NCI-H446 (cell line): Measurements from ENCODE around the gene TMEM138.

Experiments
- DNase-seq, 2 experiments: peaks; one replicate each; lab custom pipeline; 2025; lab: John Stamatoyannopoulos, UW

The TMEM138 gene

DNA sequence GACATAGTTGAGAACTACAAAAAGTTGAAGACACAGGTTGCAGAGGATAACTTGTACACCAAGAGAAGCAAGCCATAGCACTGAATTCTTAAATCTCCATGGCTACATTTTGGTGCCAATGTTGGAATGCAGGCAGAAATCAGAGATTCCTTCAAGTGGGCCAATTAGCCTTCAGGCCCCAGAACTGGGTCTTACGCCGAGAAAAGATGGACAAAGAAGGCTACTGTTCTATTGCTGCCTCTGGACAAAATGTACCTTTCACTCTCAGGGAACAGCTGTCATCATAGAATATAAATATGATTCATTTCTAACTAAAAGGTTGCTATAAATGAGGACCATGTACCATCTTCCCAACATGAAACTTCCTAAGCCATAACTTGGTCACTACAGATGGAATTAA, 43.9 kb downstream of the TMEM138 start:
- no peak for DNase-seq

DNA sequence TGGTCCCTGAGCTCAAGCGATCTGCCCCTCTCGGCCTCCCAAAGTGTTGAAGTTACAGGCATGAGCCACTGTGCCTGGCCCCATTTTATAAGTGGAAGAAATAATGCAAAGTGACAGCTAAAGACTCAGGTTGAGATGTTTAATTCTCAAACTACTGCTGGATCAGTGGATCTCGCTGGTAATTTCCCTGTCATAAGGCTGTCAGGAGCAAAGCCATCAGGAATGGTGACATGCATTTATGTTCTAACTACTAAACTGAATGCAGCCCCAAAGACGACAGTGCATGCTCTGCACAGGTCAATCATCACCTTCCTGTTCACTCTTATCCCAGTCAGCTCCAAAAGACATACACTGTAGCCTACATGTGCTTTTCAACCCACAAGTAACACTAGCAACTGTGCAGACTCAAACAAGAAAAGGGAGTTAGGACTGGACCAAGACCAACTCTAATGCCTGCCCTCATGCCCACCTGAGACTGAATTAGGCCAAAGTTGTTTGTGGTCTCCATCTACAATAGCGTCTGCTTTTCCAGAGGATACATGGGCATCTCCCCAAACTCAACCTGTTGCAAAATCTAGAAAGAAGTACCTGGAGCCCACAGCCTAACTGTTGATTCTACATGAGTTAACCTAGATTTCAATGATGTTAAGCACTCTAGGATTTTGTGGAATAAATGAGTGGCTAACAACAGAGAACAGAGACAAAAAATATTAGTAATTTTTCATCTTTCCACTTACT, 45.0 kb downstream of the TMEM138 start:
- DNase-seq = no peak

DNA sequence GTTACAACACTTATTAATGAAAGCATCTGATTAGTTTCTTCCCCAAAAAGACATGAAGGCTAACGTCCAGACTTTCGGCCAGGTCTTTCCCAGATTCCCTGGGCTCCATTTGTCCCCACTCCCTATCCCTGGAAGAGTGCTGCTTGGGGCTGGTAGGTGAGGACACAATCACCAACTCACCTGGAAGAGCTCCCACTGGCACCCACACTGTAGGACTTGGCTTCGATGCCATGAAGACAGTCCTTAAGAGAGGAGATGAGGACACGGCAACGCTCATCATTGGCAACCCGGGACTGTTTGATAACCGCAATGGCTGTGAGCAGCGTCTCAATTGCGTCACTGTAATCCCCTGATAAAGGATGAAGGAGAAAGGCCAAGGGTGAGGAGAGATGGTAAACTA, 49.4 kb downstream of the TMEM138 start:
- no peak for DNase-seq

DNA sequence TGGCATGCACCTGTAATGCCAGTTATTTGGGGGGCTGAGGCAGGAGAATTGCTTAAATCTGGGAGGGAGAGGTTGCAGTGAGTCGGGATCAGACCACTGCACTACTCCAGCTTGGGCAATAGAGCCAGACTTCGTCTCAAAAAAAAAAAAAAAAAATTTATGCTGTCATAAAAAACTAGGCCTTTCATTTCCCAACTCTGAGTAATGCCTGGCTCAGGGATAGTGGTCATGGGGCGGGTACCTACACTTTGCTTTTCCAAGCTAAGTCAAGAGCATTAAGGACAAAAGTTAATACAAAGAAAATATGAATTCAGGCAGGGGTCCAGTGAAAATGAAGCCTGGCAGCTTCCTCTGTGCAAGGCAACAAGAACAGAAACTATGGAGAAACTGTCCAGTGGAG, 51.3 kb downstream of the TMEM138 start:
- no peak for DNase-seq

DNA sequence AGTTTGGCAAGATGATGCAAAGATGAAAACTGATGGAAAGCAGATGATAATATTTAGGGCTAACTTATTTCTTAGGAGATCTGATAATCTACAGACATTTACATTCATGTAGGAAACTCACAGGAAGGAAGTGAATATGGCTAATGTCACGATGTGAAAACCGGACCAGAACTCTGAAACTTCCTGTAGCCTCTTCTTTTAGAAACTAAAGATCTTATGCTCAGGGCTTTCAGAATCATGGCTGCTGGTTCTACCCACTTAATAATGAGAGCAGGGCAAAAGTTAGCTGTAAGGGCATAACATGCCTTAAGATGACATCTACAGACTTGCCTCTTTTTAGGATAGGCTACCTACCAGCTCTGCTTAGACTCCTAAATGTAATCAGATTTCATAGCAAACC, 52.4 kb downstream of the TMEM138 start:
- no peak for DNase-seq

DNA sequence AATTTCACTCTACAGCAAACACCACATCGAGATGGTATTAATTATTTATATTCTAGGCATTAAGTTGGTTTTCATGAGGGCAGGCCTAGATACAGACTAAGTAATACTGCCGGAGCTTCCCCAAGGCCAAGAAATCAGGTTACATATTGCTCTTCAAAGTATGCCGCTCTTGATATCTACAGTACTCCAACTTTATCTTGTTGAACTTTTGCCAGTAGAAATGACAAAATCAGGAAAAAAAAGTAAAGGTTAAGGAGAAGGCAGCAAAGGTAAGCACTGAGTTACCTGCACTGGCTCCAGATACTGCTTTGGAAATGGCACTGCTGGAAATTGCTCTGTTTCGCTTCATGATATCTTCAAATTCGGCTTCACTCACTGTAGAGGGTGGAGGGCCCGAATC, 53.2 kb downstream of the TMEM138 start:
- DNase-seq = no peak

DNA sequence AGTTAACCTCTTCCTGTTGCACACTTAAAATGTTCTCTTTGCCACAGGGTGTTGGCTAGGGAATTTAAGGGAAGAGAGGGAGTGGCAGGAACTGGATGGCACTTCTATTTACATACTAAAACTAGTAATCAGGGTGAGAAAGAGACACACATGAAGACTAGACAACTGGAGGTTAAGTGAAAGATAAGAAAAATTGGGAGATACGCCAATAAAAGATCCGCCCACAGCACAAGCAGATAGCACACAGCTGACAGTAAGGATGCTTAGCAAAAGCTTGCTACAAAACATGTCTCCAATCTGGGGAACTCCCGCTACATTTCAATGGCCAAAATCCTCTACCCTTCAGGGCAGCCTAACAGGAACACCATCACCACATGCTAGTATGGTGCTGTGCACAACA, 54.8 kb downstream of the TMEM138 start:
- DNase-seq = no peak

DNA sequence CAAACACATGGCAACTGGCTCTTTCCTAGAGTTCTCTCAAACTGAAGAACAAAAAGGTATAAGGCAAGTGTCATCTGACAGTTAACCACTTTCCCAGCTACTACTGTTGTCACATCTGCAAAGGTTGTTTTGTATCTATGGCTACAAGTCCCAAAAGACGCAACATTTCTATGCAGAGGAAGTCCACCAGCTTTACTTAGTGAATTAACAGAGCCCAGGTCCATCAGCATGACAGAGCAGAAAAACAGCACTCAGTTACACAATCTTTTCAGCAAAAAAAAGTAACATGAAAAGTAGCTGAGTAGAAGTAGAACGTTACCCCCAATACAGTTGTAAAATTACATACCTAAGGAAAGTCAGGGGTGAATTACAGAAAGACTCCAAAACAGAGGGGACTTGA, 55.5 kb downstream of the TMEM138 start:
- no peak for DNase-seq

DNA sequence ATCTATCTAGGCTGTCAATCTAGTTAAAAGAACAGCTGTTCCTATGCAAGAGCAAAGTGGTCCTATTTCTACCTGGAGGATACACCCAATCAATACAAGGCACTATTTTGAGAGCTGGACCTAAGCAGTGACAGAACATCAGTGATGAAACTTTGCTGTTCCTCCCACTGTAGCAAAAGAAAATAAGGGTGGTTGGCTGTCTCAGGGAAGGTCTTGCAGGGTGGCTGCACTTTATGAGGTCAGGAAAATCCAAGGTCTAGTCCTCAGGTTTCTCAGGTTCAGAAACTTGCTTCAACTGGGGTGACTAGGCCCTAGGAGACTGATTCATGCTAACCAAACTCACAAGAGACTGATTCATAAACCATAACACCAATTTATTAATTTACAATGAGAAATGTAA, 56.0 kb downstream of the TMEM138 start:
- no peak for DNase-seq
